Ishikawa (cell line): ENCODE measurements around the gene TIMP2.

Experiments
- CEBPB ChIP-seq: IDR thresholded peaks from 2 replicates; pipeline ENCODE4 v1.6.1; 2012
- CREB1 ChIP-seq: IDR thresholded peaks from 2 replicates; pipeline ENCODE4 v1.6.1; 2012; ENCODE audit warnings: low read depth
- EGR1 ChIP-seq: IDR thresholded peaks from 2 replicates; pipeline ENCODE4 v1.6.1; 2012
- EP300 ChIP-seq: IDR thresholded peaks from 2 replicates; pipeline ENCODE4 v1.6.1; 2012; ENCODE audit warnings: borderline replicate concordance
- FOXM1 ChIP-seq: IDR thresholded peaks from 2 replicates; pipeline ENCODE4 v1.6.1; 2012; ENCODE audit warnings: low read depth, borderline replicate concordance
- NFIC ChIP-seq: IDR thresholded peaks from 2 replicates; pipeline ENCODE4 v1.6.1; 2012
- RAD21 ChIP-seq: IDR thresholded peaks from 2 replicates; pipeline ENCODE4 v1.6.1; 2012; ENCODE audit warnings: low read depth
- TAF1 ChIP-seq: IDR thresholded peaks from 2 replicates; pipeline ENCODE4 v1.6.1; 2012; ENCODE audit warnings: low read depth, mild to moderate bottlenecking
- TCF12 ChIP-seq: IDR thresholded peaks from 2 replicates; pipeline ENCODE4 v1.6.1; 2012; ENCODE audit warnings: low read depth
- TEAD4 ChIP-seq: IDR thresholded peaks from 2 replicates; pipeline ENCODE4 v1.6.1; 2012
- YY1 ChIP-seq: IDR thresholded peaks from 2 replicates; pipeline ENCODE4 v1.6.1; 2012; ENCODE audit warnings: low read depth
- ZBTB7A ChIP-seq: IDR thresholded peaks from 2 replicates; pipeline ENCODE4 v1.6.1; 2012; ENCODE audit warnings: low read depth
- TF ChIP-seq, protein P1 (sequence below): IDR thresholded peaks from 2 replicates; pipeline ENCODE4 v1.6.1; 2012
- TF ChIP-seq, protein P2 (sequence below): IDR thresholded peaks from 2 replicates; pipeline ENCODE4 v1.6.1; 2012
- TF ChIP-seq, protein P3 (sequence below): IDR thresholded peaks from 2 replicates; pipeline ENCODE4 v1.6.1; 2012; ENCODE audit warnings: low read depth, mild to moderate bottlenecking

The TIMP2 gene

DNA sequence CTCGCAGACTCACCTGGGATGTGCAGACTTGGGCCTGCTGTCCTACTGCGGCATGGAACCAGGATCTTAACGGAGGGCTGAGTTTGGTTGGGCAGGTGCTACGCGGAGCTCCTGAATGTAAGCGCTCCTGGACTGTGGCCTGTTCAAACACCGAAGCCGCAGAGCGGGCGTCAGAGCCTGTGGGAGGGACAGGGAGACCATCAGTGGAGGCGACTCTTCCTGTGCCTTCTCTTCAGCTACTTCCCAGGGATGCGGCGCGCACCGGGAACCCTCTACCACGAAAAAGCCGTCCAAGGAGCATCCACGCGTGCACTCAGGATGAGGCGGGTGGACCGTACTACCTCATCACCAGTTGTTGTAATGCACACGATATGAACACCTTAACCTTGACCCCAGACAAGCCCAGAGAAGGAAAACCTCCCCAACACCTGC lies 86.6 kb downstream of the TIMP2 start:
- no peak for TF ChIP-seq EGR1
- no peak for TF ChIP-seq CREB1
- TF ChIP-seq TAF1 = no peak
- TF ChIP-seq FOXM1 = no peak
- no peak for TF ChIP-seq TCF12
- no peak for TF ChIP-seq TEAD4
- TF ChIP-seq NFIC = no peak
- TF ChIP-seq, protein P1, sequence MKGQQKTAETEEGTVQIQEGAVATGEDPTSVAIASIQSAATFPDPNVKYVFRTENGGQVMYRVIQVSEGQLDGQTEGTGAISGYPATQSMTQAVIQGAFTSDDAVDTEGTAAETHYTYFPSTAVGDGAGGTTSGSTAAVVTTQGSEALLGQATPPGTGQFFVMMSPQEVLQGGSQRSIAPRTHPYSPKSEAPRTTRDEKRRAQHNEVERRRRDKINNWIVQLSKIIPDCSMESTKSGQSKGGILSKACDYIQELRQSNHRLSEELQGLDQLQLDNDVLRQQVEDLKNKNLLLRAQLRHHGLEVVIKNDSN = no peak
- no peak for TF ChIP-seq YY1
- TF ChIP-seq ZBTB7A = no peak
- TF ChIP-seq, protein P2, sequence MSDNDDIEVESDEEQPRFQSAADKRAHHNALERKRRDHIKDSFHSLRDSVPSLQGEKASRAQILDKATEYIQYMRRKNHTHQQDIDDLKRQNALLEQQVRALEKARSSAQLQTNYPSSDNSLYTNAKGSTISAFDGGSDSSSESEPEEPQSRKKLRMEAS = no peak
- TF ChIP-seq EP300 = no peak
- TF ChIP-seq, protein P3, sequence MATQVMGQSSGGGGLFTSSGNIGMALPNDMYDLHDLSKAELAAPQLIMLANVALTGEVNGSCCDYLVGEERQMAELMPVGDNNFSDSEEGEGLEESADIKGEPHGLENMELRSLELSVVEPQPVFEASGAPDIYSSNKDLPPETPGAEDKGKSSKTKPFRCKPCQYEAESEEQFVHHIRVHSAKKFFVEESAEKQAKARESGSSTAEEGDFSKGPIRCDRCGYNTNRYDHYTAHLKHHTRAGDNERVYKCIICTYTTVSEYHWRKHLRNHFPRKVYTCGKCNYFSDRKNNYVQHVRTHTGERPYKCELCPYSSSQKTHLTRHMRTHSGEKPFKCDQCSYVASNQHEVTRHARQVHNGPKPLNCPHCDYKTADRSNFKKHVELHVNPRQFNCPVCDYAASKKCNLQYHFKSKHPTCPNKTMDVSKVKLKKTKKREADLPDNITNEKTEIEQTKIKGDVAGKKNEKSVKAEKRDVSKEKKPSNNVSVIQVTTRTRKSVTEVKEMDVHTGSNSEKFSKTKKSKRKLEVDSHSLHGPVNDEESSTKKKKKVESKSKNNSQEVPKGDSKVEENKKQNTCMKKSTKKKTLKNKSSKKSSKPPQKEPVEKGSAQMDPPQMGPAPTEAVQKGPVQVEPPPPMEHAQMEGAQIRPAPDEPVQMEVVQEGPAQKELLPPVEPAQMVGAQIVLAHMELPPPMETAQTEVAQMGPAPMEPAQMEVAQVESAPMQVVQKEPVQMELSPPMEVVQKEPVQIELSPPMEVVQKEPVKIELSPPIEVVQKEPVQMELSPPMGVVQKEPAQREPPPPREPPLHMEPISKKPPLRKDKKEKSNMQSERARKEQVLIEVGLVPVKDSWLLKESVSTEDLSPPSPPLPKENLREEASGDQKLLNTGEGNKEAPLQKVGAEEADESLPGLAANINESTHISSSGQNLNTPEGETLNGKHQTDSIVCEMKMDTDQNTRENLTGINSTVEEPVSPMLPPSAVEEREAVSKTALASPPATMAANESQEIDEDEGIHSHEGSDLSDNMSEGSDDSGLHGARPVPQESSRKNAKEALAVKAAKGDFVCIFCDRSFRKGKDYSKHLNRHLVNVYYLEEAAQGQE = no peak
- no peak for TF ChIP-seq RAD21

DNA sequence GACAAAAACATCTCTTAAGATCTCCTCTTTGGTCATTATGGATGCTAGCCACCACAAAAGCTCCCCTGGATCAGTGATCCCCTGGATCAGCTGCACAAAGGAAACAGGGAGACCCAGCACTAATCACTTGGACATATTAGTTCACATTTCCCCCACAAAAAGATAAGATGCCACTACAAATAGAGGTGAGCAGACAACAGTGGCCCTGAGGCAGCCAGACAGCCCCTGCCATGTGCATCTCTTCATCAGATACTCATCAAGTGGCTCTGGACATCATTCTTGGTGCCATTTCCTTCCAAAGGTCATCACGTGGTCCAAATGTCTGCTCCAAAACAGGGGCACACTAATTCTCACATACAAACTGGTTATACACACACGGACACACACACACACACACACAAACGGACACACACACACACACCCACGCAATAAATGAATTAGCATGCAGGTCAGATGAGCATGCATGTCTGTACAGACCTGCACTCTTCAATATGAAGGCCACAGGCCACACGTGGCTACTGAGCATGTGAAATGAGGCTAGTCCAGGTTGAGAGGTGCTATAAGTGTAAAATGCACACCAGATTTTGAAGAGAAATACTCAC lies 88.7 kb downstream of the TIMP2 start:
- no peak for TF ChIP-seq TAF1
- no peak for TF ChIP-seq TEAD4
- no peak for TF ChIP-seq EP300
- TF ChIP-seq, protein P3 = no peak
- no peak for TF ChIP-seq TCF12
- TF ChIP-seq, protein P1 = no peak
- TF ChIP-seq, protein P2 = no peak
- no peak for TF ChIP-seq CREB1
- no peak for TF ChIP-seq EGR1
- TF ChIP-seq CEBPB = no peak
- TF ChIP-seq FOXM1 = no peak
- no peak for TF ChIP-seq YY1
- TF ChIP-seq ZBTB7A = no peak
- TF ChIP-seq RAD21 = no peak
- no peak for TF ChIP-seq NFIC

DNA sequence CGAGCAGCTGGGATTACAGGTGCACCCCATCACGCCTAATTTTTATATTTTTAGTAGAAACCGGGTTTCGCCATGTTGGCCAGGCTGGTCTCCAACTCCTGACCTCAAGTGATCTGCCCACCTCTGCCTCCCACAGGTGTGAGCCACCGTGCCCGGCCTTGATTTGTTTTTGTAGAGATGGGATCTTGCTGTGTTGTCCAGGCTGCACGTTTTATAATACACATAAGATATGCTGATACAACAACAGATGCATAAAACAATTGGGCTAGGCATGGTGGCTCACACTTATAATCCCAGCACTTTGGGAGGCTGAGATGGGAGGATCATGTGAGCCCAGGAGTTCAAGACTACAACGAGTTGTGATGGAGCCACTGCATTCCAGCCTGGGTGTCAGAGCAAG lies 90.6 kb downstream of the TIMP2 start:
- TF ChIP-seq ZBTB7A (no peak), TCF12 (no peak), TAF1 (no peak)

DNA sequence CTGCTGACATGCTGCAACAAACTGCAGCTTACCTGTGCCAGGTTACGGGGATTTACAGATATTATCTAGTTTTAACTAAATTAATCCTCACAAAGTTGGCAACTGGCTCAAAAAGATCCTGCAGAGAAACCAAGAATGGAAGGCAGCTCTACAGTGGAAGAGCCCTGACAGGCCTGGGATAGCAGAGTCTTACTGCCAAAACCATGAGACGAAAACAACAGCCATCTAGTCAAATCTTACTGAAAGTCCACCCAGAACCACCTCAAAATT lies 92.7 kb downstream of the TIMP2 start:
- TF ChIP-seq YY1 (no peak), EGR1 (no peak), NFIC (no peak), TEAD4 (no peak), RAD21 (no peak), ZBTB7A (no peak), TCF12 (no peak), CEBPB (no peak), FOXM1 (no peak), EP300 (no peak), TAF1 (no peak), CREB1 (no peak)
- TF ChIP-seq, protein P2 = no peak
- TF ChIP-seq, protein P3 = no peak
- TF ChIP-seq, protein P1 = no peak
